ENCODE measurements around the gene TRAF3IP1. TPM values are rescaled to one million over a fixed set of nuclear protein-coding genes. Genes with fewer than 3 reads are reported as not detected.

The TRAF3IP1 gene
- polyA plus RNA-seq, 3 donors: 1.2 to 1.5 (median 1.5) TPM

DNA sequence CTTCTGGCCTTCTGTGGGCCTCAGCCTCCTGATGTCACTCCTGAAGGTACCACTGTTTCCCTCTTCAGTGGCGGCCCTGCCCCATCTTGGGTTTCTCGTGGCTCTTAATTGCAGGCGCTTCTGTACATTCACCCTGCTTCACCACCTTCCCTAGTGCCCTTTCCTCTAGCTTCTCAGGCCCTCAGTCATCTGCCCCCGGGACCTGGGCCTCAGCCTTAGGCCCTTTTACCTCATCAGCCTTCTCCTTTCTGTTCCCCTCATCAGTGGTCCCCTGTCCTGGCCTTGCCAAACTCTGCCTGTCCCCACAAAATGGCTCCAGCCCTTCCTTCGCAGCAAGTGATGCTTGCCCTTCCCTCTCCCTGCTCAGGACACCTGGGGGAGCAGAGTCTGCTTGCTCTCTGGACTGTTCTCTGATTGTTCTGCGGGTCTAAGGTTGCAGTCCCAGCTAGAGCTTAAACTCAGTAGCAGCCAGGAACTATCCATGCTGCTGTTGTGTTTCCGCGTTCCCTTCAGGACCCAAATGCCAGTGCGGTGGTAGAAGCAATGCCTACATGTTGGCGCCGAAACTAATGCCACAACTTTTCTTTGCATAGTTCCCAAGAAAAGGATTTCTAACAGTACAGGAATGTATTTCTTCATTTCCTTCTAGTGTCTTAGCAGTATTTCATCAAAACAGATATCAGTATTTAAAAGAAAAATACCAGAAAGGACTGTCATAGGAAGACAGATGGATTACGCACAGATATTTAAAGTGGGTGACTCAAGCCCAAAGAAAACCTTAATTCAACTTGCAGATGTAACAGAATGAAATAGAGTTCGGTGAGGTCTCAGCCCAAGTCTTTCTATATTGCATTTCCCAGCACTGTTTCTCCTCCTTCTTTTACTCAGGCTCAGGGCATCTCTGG, 113.9 kb downstream of the TRAF3IP1 start:
- intact Hi-C loops (cut with micrococcal nuclease): no loop called here
- Mint-ChIP-seq H3K36me3 (peaks cover 61 to 75% of the 10 kb centered on the region in 2 donors), H3K4me3 (peak overlapping the region; percentile 21 to 72), H3K9me3 (peaks cover 0 to 2% (median 0%) of the 10 kb centered on the region in 7 donors), H3K27me3 (ENCODE audit: low read depth in 3 of 3) (no peaks in the 10 kb centered on the region), H3K27ac (peak overlapping the region in 6 of 7 donors; percentile 25 to 82 (median 74)), H3K4me1 (peaks cover 47% of the 10 kb centered on the region)
- TF ChIP-seq, protein P1, sequence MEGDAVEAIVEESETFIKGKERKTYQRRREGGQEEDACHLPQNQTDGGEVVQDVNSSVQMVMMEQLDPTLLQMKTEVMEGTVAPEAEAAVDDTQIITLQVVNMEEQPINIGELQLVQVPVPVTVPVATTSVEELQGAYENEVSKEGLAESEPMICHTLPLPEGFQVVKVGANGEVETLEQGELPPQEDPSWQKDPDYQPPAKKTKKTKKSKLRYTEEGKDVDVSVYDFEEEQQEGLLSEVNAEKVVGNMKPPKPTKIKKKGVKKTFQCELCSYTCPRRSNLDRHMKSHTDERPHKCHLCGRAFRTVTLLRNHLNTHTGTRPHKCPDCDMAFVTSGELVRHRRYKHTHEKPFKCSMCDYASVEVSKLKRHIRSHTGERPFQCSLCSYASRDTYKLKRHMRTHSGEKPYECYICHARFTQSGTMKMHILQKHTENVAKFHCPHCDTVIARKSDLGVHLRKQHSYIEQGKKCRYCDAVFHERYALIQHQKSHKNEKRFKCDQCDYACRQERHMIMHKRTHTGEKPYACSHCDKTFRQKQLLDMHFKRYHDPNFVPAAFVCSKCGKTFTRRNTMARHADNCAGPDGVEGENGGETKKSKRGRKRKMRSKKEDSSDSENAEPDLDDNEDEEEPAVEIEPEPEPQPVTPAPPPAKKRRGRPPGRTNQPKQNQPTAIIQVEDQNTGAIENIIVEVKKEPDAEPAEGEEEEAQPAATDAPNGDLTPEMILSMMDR (IDR thresholded peaks at IDR 0.05): no peak
- no peak overlapping the region for H3K9ac ChIP-seq (ENCODE audit: insufficient read depth, low read length, poor library complexity, severe bottlenecking)
- no peak overlapping the region for H3K4me2 ChIP-seq (replicated peaks; ENCODE audit: extremely low read depth, low read length, poor library complexity, severe bottlenecking)
- peaks cover 98% of the 10 kb centered on the region for H3K79me2 ChIP-seq (ENCODE audit: insufficient read depth, low read length)
- H3K36me3 ChIP-seq (replicated peaks in 1 of 2; ENCODE audit: control insufficient read depth in 1 of 2, insufficient read depth in 2 of 2, low read length in 2 of 2): peaks cover 40 to 80% of the 10 kb centered on the region in 2 donors
- no peaks in the 10 kb centered on the region for H3K27me3 ChIP-seq (ENCODE audit: control insufficient read depth in 2 of 2, insufficient read depth in 2 of 2, low read length in 2 of 2)
- peaks cover 80% of the 10 kb centered on the region for H4K20me1 ChIP-seq (ENCODE audit: insufficient read depth, low read length)
- H3K4me1 ChIP-seq (ENCODE audit: control insufficient read depth in 1 of 2, insufficient read depth in 2 of 2, low read length in 2 of 2): peaks cover 19 to 21% of the 10 kb centered on the region in 2 donors
- peak overlapping the region; percentile 3 to 34 for H3K27ac ChIP-seq (ENCODE audit: low read depth in 1 of 2, low read length in 2 of 2)
- H2AFZ ChIP-seq (ENCODE audit: insufficient read depth, low read depth, low read length, poor library complexity, severe bottlenecking): no peak overlapping the region
- 94% methylated on average over 12 of the region's 13 CpGs for WGBS (ENCODE audit: insufficient coverage)
- H3K9me3 ChIP-seq (replicated peaks in 1 of 2; ENCODE audit: control insufficient read depth in 1 of 2, insufficient read depth in 1 of 2, low read length in 2 of 2): no peaks in the 10 kb centered on the region
- no peak overlapping the region for H3K4me3 ChIP-seq (replicated peaks in 1 of 3; ENCODE audit: low read depth in 2 of 3, low read length in 3 of 3)
- no peak for DNase-seq

DNA sequence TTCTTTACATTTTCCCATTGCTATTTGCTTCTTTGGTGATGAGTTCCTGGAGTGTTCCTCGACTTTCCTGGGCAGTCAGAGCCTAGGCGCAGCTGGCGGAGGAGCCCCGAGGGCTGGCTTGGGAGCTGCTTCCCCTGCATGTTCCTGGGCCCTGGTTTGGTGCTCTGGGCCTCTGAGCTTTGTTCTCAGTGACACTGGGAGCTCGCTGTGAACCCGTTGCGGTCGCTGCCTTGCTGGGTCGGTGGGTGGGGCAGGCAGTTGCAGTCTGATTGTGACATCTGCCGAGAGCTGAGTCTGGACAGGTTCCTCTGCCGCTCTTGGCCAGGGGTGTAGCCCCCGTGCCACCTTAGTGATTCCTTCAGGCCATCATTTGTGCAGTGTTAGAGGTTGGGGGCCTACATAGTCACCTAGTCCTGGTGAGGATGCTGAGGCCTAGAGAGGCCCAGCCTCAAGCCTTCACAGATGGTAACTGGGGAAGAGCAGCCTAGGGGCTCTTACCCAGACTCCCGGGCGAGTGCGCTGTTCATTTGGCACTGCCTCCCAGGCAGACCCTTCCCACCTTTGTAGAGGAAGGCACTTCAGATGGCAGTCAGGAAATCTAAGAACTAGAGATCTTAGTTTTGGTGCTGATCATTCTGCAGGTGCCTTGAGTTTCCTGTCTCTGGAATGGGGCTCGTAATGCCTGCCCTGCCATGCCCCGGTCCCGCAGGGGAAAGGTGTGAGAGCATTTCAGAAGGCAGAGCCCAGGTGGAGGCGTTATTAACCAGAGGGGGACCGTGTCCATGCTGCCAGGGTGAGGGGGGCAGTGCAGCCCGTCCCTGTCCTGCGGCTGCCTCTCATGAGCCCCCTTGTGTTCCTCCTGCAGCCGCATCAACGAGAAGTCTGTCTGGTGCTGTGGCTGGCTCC, 114.8 kb downstream of the TRAF3IP1 start:
- peak overlapping the region in 5 of 7 donors; percentile 46 to 82 (median 75) for H3K27ac Mint-ChIP-seq
- Histone ChIP-seq H4K20me1 (ENCODE audit: insufficient read depth, low read length) (peaks cover 82% of the 10 kb centered on the region), H3K4me1 (ENCODE audit: control insufficient read depth in 1 of 2, insufficient read depth in 2 of 2, low read length in 2 of 2) (peaks cover 19 to 21% of the 10 kb centered on the region in 2 donors), H3K27ac (ENCODE audit: low read depth in 1 of 2, low read length in 2 of 2) (peak overlapping the region; percentile 3 to 34), H2AFZ (ENCODE audit: insufficient read depth, low read depth, low read length, poor library complexity, severe bottlenecking) (no peak overlapping the region), H3K79me2 (ENCODE audit: insufficient read depth, low read length) (peaks cover 98% of the 10 kb centered on the region), H3K9me3 (replicated peaks in 1 of 2; ENCODE audit: control insufficient read depth in 1 of 2, insufficient read depth in 1 of 2, low read length in 2 of 2) (no peaks in the 10 kb centered on the region), H3K36me3 (replicated peaks in 1 of 2; ENCODE audit: control insufficient read depth in 1 of 2, insufficient read depth in 2 of 2, low read length in 2 of 2) (peaks cover 49 to 87% of the 10 kb centered on the region in 2 donors), H3K9ac (ENCODE audit: insufficient read depth, low read length, poor library complexity, severe bottlenecking) (no peak overlapping the region), H3K27me3 (ENCODE audit: control insufficient read depth in 2 of 2, insufficient read depth in 2 of 2, low read length in 2 of 2) (no peaks in the 10 kb centered on the region), H3K4me3 (replicated peaks in 1 of 3; ENCODE audit: low read depth in 2 of 3, low read length in 3 of 3) (no peak overlapping the region), H3K4me2 (replicated peaks; ENCODE audit: extremely low read depth, low read length, poor library complexity, severe bottlenecking) (no peak overlapping the region)
- H3K4me1 Mint-ChIP-seq: peaks cover 39% of the 10 kb centered on the region
- peak overlapping the region; percentile 27 to 72 for H3K4me3 Mint-ChIP-seq
- peak in 1 of 3 donors; percentile 9 for DNase-seq
- TF ChIP-seq, protein P1 (IDR thresholded peaks at IDR 0.05): no peak
- H3K36me3 Mint-ChIP-seq: peaks cover 70 to 82% of the 10 kb centered on the region in 2 donors
- H3K9me3 Mint-ChIP-seq: peaks cover 0 to 2% (median 0%) of the 10 kb centered on the region in 7 donors
- no peaks in the 10 kb centered on the region for H3K27me3 Mint-ChIP-seq (ENCODE audit: low read depth in 3 of 3)
- intact Hi-C loops (cut with micrococcal nuclease): no loop called here
- WGBS (ENCODE audit: insufficient coverage): 72% methylated on average over 21 of the region's 24 CpGs

Measured in CD14-positive monocyte (primary cell).